IMR-90 (cell line): Measurements from ENCODE around the gene PPP1R9B. TPM values are rescaled to one million over a fixed set of nuclear protein-coding genes. Genes with fewer than 3 reads are reported as not detected.

Experiments
- ATAC-seq: fragments of 200-7000 bp; cut with Tn5 transposase; 2 replicates; pipeline ENCODE4 v1.9.1; 2020; ENCODE audit warnings: low read depth, mild to moderate bottlenecking, moderate library complexity
- BruUV-seq: library from RNA; stranded (reverse); fragments of 400-500 nt; replicated peaks from 2 replicates; lab custom pipeline; 2021; lab: Mats Ljungman, UMichigan
- CTCF ChIA-PET: fragments of 300-600 bp; formaldehyde crosslinking; extraction: SDS; loops from one replicate; lab custom pipeline; 2021; ENCODE audit warnings: antibody characterized with exemption; lab: Yijun Ruan, JAX
- POLR2A ChIA-PET: fragments of 300-600 bp; sonication (Branson Sonifier 250); formaldehyde crosslinking; loops from one replicate; lab custom pipeline; 2022; ENCODE audit warnings: antibody characterized with exemption; ENCODE audit not compliant: unreplicated experiment; lab: Charles Lee
- DNase-seq: peaks from one replicate; pipeline ENCODE4 v3.0.0; 2013
- H2AFZ ChIP-seq: replicated peaks from 2 replicates; pipeline ENCODE3; 2013; ENCODE audit warnings: low read length, mild to moderate bottlenecking; ENCODE audit not compliant: poor library complexity
- H2AK5ac ChIP-seq: 2 replicates; pipeline ENCODE4 v1.6.1; 2013; ENCODE audit warnings: low read depth, low read length, inconsistent platforms
- H2AK9ac ChIP-seq: replicated peaks from 2 replicates; pipeline ENCODE3; 2013; ENCODE audit warnings: mild to moderate bottlenecking, low read depth, low read length, moderate library complexity; ENCODE audit not compliant: poor library complexity
- H2BK120ac ChIP-seq: 2 replicates; pipeline ENCODE4 v1.6.1; 2013; ENCODE audit warnings: low read depth, low read length, inconsistent platforms
- H2BK15ac ChIP-seq: 3 replicates; pipeline ENCODE4 v1.6.1; 2013; ENCODE audit warnings: low read depth, low read length, inconsistent platforms
- H2BK20ac ChIP-seq: 2 replicates; pipeline ENCODE4 v1.6.1; 2013; ENCODE audit warnings: low read depth, mild to moderate bottlenecking, inconsistent platforms, low read length, moderate library complexity
- H2BK5ac ChIP-seq: 2 replicates; pipeline ENCODE4 v1.6.1; 2013; ENCODE audit warnings: mild to moderate bottlenecking, low read depth, low read length, inconsistent platforms; ENCODE audit not compliant: poor library complexity, severe bottlenecking
- H3K14ac ChIP-seq: replicated peaks from 2 replicates; pipeline ENCODE4 v1.6.1; 2013; ENCODE audit warnings: low read depth, low read length, inconsistent platforms
- H3K18ac ChIP-seq: 2 replicates; pipeline ENCODE4 v1.6.1; 2013; ENCODE audit warnings: low read depth, low read length, control low read depth
- H3K23ac ChIP-seq: 2 replicates; pipeline ENCODE4 v1.6.1; 2013; ENCODE audit warnings: low read depth, low read length, inconsistent platforms
- H3K27ac ChIP-seq: 2 replicates; pipeline ENCODE4 v1.5.1; 2013; ENCODE audit warnings: mild to moderate bottlenecking, control low read depth, low read length; ENCODE audit not compliant: insufficient read depth
- H3K27me3 ChIP-seq: 2 replicates; pipeline ENCODE4 v1.6.1; 2013; ENCODE audit warnings: low read length; ENCODE audit not compliant: control insufficient read depth, insufficient read depth
- H3K36me3 ChIP-seq: 2 replicates; pipeline ENCODE4 v1.6.1; 2013; ENCODE audit warnings: low read length, mixed read lengths; ENCODE audit not compliant: control insufficient read depth, insufficient read depth
- H3K4ac ChIP-seq: 2 replicates; pipeline ENCODE4 v1.6.1; 2013; ENCODE audit warnings: low read depth, low read length, inconsistent platforms
- H3K4me1 ChIP-seq: 2 replicates; pipeline ENCODE4 v1.6.1; 2013; ENCODE audit warnings: low read length, mixed read lengths; ENCODE audit not compliant: control insufficient read depth, insufficient read depth
- H3K4me2 ChIP-seq: 2 replicates; pipeline ENCODE4 v1.6.1; 2013; ENCODE audit warnings: low read depth, mild to moderate bottlenecking, control low read depth, low read length, moderate library complexity
- H3K4me3 ChIP-seq: 2 replicates; pipeline ENCODE4 v1.5.1; 2013; ENCODE audit warnings: low read depth, mild to moderate bottlenecking, control low read depth, low read length, moderate library complexity; ENCODE audit not compliant: insufficient read depth
- H3K56ac ChIP-seq: 2 replicates; pipeline ENCODE4 v1.6.1; 2013; ENCODE audit warnings: low read length, inconsistent platforms; ENCODE audit not compliant: insufficient read depth; ENCODE audit errors: extremely low read depth
- H3K79me1 ChIP-seq, 2 experiments: 2 replicates each; pipeline ENCODE4 v1.6.1; 2013; ENCODE audit warnings: low read length in 2 of 2, inconsistent platforms in 1 of 2, low read depth in 1 of 2
- H3K9ac ChIP-seq: 2 replicates; pipeline ENCODE4 v1.6.1; 2013; ENCODE audit warnings: low read depth, low read length, control low read depth
- H3K9me1 ChIP-seq: 2 replicates; pipeline ENCODE4 v1.6.1; 2013; ENCODE audit warnings: low read length, inconsistent platforms; ENCODE audit not compliant: insufficient read depth
- H3K9me3 ChIP-seq: 2 replicates; pipeline ENCODE4 v1.6.1; 2013; ENCODE audit warnings: low read length; ENCODE audit not compliant: control insufficient read depth, insufficient read depth
- H4K20me1 ChIP-seq: 2 replicates; pipeline ENCODE4 v1.6.1; 2013; ENCODE audit warnings: low read length, inconsistent platforms; ENCODE audit not compliant: insufficient read depth
- H4K5ac ChIP-seq: 2 replicates; pipeline ENCODE4 v1.6.1; 2013; ENCODE audit warnings: mild to moderate bottlenecking, low read depth, low read length, control low read depth
- H4K8ac ChIP-seq, 2 experiments: 2 replicates each; pipeline ENCODE4 v1.6.1; 2013; ENCODE audit warnings: low read depth in 2 of 2, low read length in 2 of 2, control low read depth in 1 of 2, inconsistent platforms in 1 of 2
- H4K91ac ChIP-seq: 2 replicates; pipeline ENCODE4 v1.6.1; 2013; ENCODE audit warnings: low read depth, low read length, inconsistent platforms; ENCODE audit not compliant: insufficient read depth
- RAD21 ChIP-seq: IDR thresholded peaks from 2 replicates; pipeline ENCODE4 v1.6.1; 2012; ENCODE audit warnings: low read length, improper control_type of control experiment
- WGBS, 2 experiments: methylation state at CpG; one replicate each; pipeline versions ENCODE4 v1.1.5 to v1.1.7; 2013; ENCODE audit warnings: missing lambda C conversion rate in 2 of 2; ENCODE audit not compliant: insufficient read length in 1 of 2; ENCODE audit errors: extremely low coverage in 2 of 2; 5-methylcytosine and 5-hydroxymethylcytosine counted together
- dilution Hi-C: fragments of 300-500 bp; cut with HindIII; formaldehyde crosslinking; loops from one replicate; pipeline ENCODE4 v1.14.3; 2018; ENCODE audit warnings: low sequenced_read_pairs; ENCODE audit not compliant: unreplicated experiment
- in situ Hi-C: fragments of 300-500 bp; cut with MboI; formaldehyde crosslinking; loops from 3 replicates; pipeline ENCODE4 v1.14.3; 2019; ENCODE audit warnings: low sequenced_read_pairs, inconsistent platforms, mixed read lengths
- intact Hi-C: fragments of 100-400 bp; cut with micrococcal nuclease; formaldehyde crosslinking; loops from 2 replicates; pipeline ENCODE4 v1.10.0; 2022
- polyA plus RNA-seq, 3 experiments: library from polyadenylated mRNA; depleted of rRNA; stranded (reverse); fragments of >200 nt; gene quantifications; 2 replicates each; pipeline ENCODE4 v1.2.3, GENCODE V29; 2012; ENCODE audit warnings: low replicate concordance in 1 of 3
- total RNA-seq: library from RNA; depleted of rRNA; stranded (reverse); fragments of >200 nt; gene quantifications from 2 replicates; pipeline ENCODE4 v1.2.3, GENCODE V29; 2012

Gene PPP1R9B
- total and polyA plus RNA-seq, 2 of the 4 experiments (the other 2 are of a cell fraction) = 23.0 to 28.0 TPM

- intact Hi-C loops (no loop called here), dilution Hi-C loops (no loop called here), in situ Hi-C loops (no loop called here)
- Histone ChIP-seq H2AK5ac (peak overlapping the region; percentile 82; the same call in 1 of the 2 replicates), H3K4me3 (no peak overlapping the region), H2BK15ac (0 out of 3 replicates have a peak overlapping the region, but pooled peaks have one; percentile 17), H2BK120ac (no peak overlapping the region), H3K18ac (no peak overlapping the region), H4K5ac (no peak overlapping the region), H4K91ac (no peak overlapping the region), H3K4me2 (no peak overlapping the region; the same call in 1 of the 2 replicates), H3K27ac (no peak overlapping the region), H4K20me1 (peaks cover 32% of the 10 kb centered on the region), H2BK5ac (peak overlapping the region; percentile 59), H3K36me3 (peaks cover 44% of the 10 kb centered on the region), H3K4ac (peak overlapping the region; percentile 66; the same call in 1 of the 2 replicates), H4K8ac (peak overlapping the region in 1 of 2 experiments; percentile 6; a peak in 1 of 4 replicates), H3K9me3 (no peaks in the 10 kb centered on the region), H3K56ac (no peak overlapping the region), H2AK9ac (no peak overlapping the region), H2AFZ (peak overlapping the region; percentile 71), H3K27me3 (no peaks in the 10 kb centered on the region), H3K4me1 (peaks cover 18% of the 10 kb centered on the region), H3K23ac (0 out of 2 replicates have a peak overlapping the region, but pooled peaks have one; percentile 24), H3K14ac (peak overlapping the region; percentile 52; the same call in 1 of the 2 replicates), H2BK20ac (no peak overlapping the region), H3K9ac (0 out of 2 replicates have a peak overlapping the region, but pooled peaks have one; percentile 14), H3K79me1 (peaks cover 24 to 56% of the 10 kb centered on the region in 2 experiments; a peak in 3 of 4 replicates), H3K9me1 (peaks cover 6% of the 10 kb centered on the region)
- no TSS peak for BruUV-seq
- WGBS, 2 experiments = 25% methylated on average over 4 of the region's 16 CpGs; no CpG with 5 or more reads in 1 of the 2 experiments
- ChIA-PET CTCF (no interaction called here), POLR2A (no interaction called here)
- DNase-seq = no peak
- no peak for TF ChIP-seq RAD21
- ATAC-seq = 0 out of 2 replicates have a peak, but pooled peaks have one; percentile 16
Observed at GRCh38 chr17:50133769-50134099, 16.7 kb downstream of the PPP1R9B start.
